ENCODE results near the gene RASA3. TPM values are rescaled to one million over a fixed set of nuclear protein-coding genes. Genes with fewer than 3 reads are reported as not detected.

Gene RASA3
- total RNA-seq, 1 experiment from 2014 or later, result 22.3 TPM

GRCh38 chr13:114102131-114102520 is 30.3 kb downstream of the RASA3 start (continued):
- TF ChIP-seq USF1 (CRISPR knock-in tag; IDR thresholded peaks at IDR 0.05), result no peak
- no peak for TF ChIP-seq SP1 (CRISPR knock-in tag; conservative IDR thresholded peaks at IDR 0.05)
- TF ChIP-seq HMGA2 (CRISPR knock-in tag; IDR thresholded peaks at IDR 0.05), result no peak
- TF ChIP-seq FOXJ3 (CRISPR knock-in tag; IDR thresholded peaks at IDR 0.05; ENCODE audit: borderline replicate concordance), result no peak

GRCh38 chr13:114101358-114102130 is 30.9 kb downstream of the RASA3 start:
- POLR2A ChIA-PET, result interaction anchor here (0.6 to 1.0 kb wide), 2 partner anchors 36 to 801 kb away, joined by 3 to 5 read pairs; no protein-coding TSS in a partner anchor
- Mint-ChIP-seq H3K27ac (peak overlapping the region; percentile 82), H3K9me3 (0 out of 2 replicates have a peak, but pooled peaks cover 3% of the 10 kb centered on the region), H3K27me3 (ENCODE audit: low read depth) (no peaks in the 10 kb centered on the region), H3K4me1 (peaks cover 10% of the 10 kb centered on the region), H3K36me3 (peaks cover 3% of the 10 kb centered on the region; the same call in 1 of the 2 replicates), H3K4me3 (no peak overlapping the region)
- CTCF ChIA-PET, result interaction anchor here (1.2 kb wide), 1 partner anchor 11 kb away, joined by 4 read pairs; no protein-coding TSS in a partner anchor
- no peak for TF ChIP-seq ZBTB43 (CRISPR knock-in tag; IDR thresholded peaks at IDR 0.05)
- no peak for TF ChIP-seq ATF3 (CRISPR knock-in tag; conservative IDR thresholded peaks at IDR 0.05)
- no peak for TF ChIP-seq PRRX2 (CRISPR knock-in tag; IDR thresholded peaks at IDR 0.05)
- TF ChIP-seq ESRRA (CRISPR knock-in tag; IDR thresholded peaks at IDR 0.05; ENCODE audit: borderline replicate concordance), result no peak
- no peak for TF ChIP-seq AFF4 (CRISPR knock-in tag; IDR thresholded peaks at IDR 0.05; ENCODE audit: borderline replicate concordance)
- TF ChIP-seq SOX15 (CRISPR knock-in tag; IDR thresholded peaks at IDR 0.05), result no peak
- no peak for TF ChIP-seq AR (CRISPR knock-in tag; IDR thresholded peaks at IDR 0.05)
- TF ChIP-seq ZNF532 (CRISPR knock-in tag; IDR thresholded peaks at IDR 0.05; ENCODE audit: borderline replicate concordance), result no peak
- TF ChIP-seq ZNF416 (CRISPR knock-in tag; IDR thresholded peaks at IDR 0.05), result no peak
- peak; percentile 11 for DNase-seq (ENCODE audit: low spot score)
- no peak for ATAC-seq
